Mononuclear cell (primary cell): ENCODE results near the gene NCEH1. TPM values are rescaled to one million over a fixed set of nuclear protein-coding genes. Genes with fewer than 3 reads are reported as not detected.

Source experiments
- H3K27me3 ChIP-seq: 2 replicates; pipeline ENCODE4 v1.6.0; 2011; ENCODE audit warnings: low read length, control low read depth; ENCODE audit not compliant: insufficient read depth
- H3K4me1 ChIP-seq: 2 replicates; pipeline ENCODE4 v1.5.1; 2011; ENCODE audit warnings: mild to moderate bottlenecking, low read length, control low read depth; ENCODE audit not compliant: insufficient read depth
- H3K4me3 ChIP-seq: 2 replicates; pipeline ENCODE4 v1.5.1; 2011; ENCODE audit warnings: mild to moderate bottlenecking, low read length, moderate library complexity
- H3K9me3 ChIP-seq: 2 replicates; pipeline ENCODE4 v1.5.1; 2011; ENCODE audit warnings: low read depth, mild to moderate bottlenecking, control low read depth, low read length
- total RNA-seq: library from RNA; depleted of rRNA; stranded (reverse); fragments of >200 nt; gene quantifications from one replicate; pipeline ENCODE4 v1.2.3, GENCODE V29; 2012

Gene NCEH1
- total RNA-seq, 1 donor: 2.3 TPM

GRCh38 chr3:172648747-172649146, 62.1 kb downstream of the NCEH1 start:
- Histone ChIP-seq H3K4me1 (peaks cover 12% of the 10 kb centered on the region), H3K9me3 (no peaks in the 10 kb centered on the region), H3K27me3 (no peaks in the 10 kb centered on the region), H3K4me3 (no peak overlapping the region)

- no peak overlapping the region for H3K4me3 ChIP-seq
- H3K9me3 ChIP-seq: no peaks in the 10 kb centered on the region
- no peaks in the 10 kb centered on the region for H3K27me3 ChIP-seq
- H3K4me1 ChIP-seq: peaks cover 12% of the 10 kb centered on the region
Observed at GRCh38 chr3:172647823-172648222, 63.0 kb downstream of the NCEH1 start.

- Histone ChIP-seq H3K4me1 (peaks cover 9% of the 10 kb centered on the region), H3K4me3 (no peak overlapping the region), H3K27me3 (no peaks in the 10 kb centered on the region), H3K9me3 (no peaks in the 10 kb centered on the region)
Observed at GRCh38 chr3:172647080-172647479, 63.8 kb downstream of the NCEH1 start.

GRCh38 chr3:172646439-172647015, 64.3 kb downstream of the NCEH1 start:
- H3K4me1 ChIP-seq: peaks cover 6% of the 10 kb centered on the region
- no peak overlapping the region for H3K4me3 ChIP-seq
- no peaks in the 10 kb centered on the region for H3K27me3 ChIP-seq
- H3K9me3 ChIP-seq: no peaks in the 10 kb centered on the region

- Histone ChIP-seq H3K27me3 (no peaks in the 10 kb centered on the region), H3K9me3 (no peaks in the 10 kb centered on the region), H3K4me3 (no peak overlapping the region), H3K4me1 (peaks cover 6% of the 10 kb centered on the region)
Observed at GRCh38 chr3:172644258-172644657, 66.6 kb downstream of the NCEH1 start.

- Histone ChIP-seq H3K4me1 (peaks cover 2% of the 10 kb centered on the region), H3K9me3 (no peaks in the 10 kb centered on the region), H3K27me3 (no peaks in the 10 kb centered on the region), H3K4me3 (no peak overlapping the region)
Observed at GRCh38 chr3:172643506-172644179, 67.2 kb downstream of the NCEH1 start.

GRCh38 chr3:172641291-172641690, 69.6 kb downstream of the NCEH1 start:
- H3K9me3 ChIP-seq: no peaks in the 10 kb centered on the region
- no peaks in the 10 kb centered on the region for H3K27me3 ChIP-seq
- H3K4me3 ChIP-seq: no peak overlapping the region
- no peaks in the 10 kb centered on the region for H3K4me1 ChIP-seq

- Histone ChIP-seq H3K4me1 (no peaks in the 10 kb centered on the region), H3K9me3 (no peaks in the 10 kb centered on the region), H3K27me3 (no peaks in the 10 kb centered on the region), H3K4me3 (no peak overlapping the region)
Observed at GRCh38 chr3:172640751-172641150, 70.1 kb downstream of the NCEH1 start.

- Histone ChIP-seq H3K27me3 (no peaks in the 10 kb centered on the region), H3K9me3 (no peaks in the 10 kb centered on the region), H3K4me3 (no peak overlapping the region), H3K4me1 (no peaks in the 10 kb centered on the region)
Observed at GRCh38 chr3:172635588-172635987, 75.3 kb downstream of the NCEH1 start.

GRCh38 chr3:172634948-172635347, 75.9 kb downstream of the NCEH1 start:
- Histone ChIP-seq H3K9me3 (no peaks in the 10 kb centered on the region), H3K4me1 (no peaks in the 10 kb centered on the region), H3K4me3 (no peak overlapping the region), H3K27me3 (no peaks in the 10 kb centered on the region)

GRCh38 chr3:172630316-172630715, 80.6 kb downstream of the NCEH1 start:
- Histone ChIP-seq H3K4me3 (no peak overlapping the region), H3K9me3 (no peaks in the 10 kb centered on the region), H3K4me1 (peaks cover 14% of the 10 kb centered on the region), H3K27me3 (no peaks in the 10 kb centered on the region)

GRCh38 chr3:172629470-172629869, 81.4 kb downstream of the NCEH1 start:
- Histone ChIP-seq H3K9me3 (no peaks in the 10 kb centered on the region), H3K4me3 (no peak overlapping the region), H3K4me1 (peaks cover 14% of the 10 kb centered on the region), H3K27me3 (no peaks in the 10 kb centered on the region)

GRCh38 chr3:172627057-172627809, 83.6 kb downstream of the NCEH1 start:
- Histone ChIP-seq H3K4me1 (peaks cover 14% of the 10 kb centered on the region), H3K9me3 (no peaks in the 10 kb centered on the region), H3K27me3 (no peaks in the 10 kb centered on the region), H3K4me3 (no peak overlapping the region)

- Histone ChIP-seq H3K27me3 (no peaks in the 10 kb centered on the region), H3K9me3 (no peaks in the 10 kb centered on the region), H3K4me3 (no peak overlapping the region), H3K4me1 (peaks cover 14% of the 10 kb centered on the region)
Observed at GRCh38 chr3:172626021-172626640, 84.7 kb downstream of the NCEH1 start.

- peaks cover 14% of the 10 kb centered on the region for H3K4me1 ChIP-seq
- no peak overlapping the region for H3K4me3 ChIP-seq
- H3K27me3 ChIP-seq: no peaks in the 10 kb centered on the region
- no peaks in the 10 kb centered on the region for H3K9me3 ChIP-seq
Observed at GRCh38 chr3:172625404-172625803, 85.5 kb downstream of the NCEH1 start.
